GM19455 (cell line): ENCODE results near the gene ZNF622.
"Not testable (repeated sequence)": the region's sequence is repeated elsewhere in the genome, so short reads cannot be mapped to it uniquely, and the experiment has no call there.

Experiments
- ATAC-seq: cut with Tn5 transposase; IDR thresholded peaks from one replicate; pipeline ENCODE4 v1.9.1; 2021; ENCODE audit not compliant: unreplicated experiment

ZNF622 gene

GRCh38 chr5:16480821-16481538 is 15.4 kb upstream of the ZNF622 start:
- no peak for ATAC-seq

- ATAC-seq: no peak
Measured at GRCh38 chr5:16480144-16480543, 14.5 kb upstream of the ZNF622 start.

GRCh38 chr5:16477541-16477940 is 11.9 kb upstream of the ZNF622 start:
- no peak for ATAC-seq

- ATAC-seq: not testable (repeated sequence)
Measured at GRCh38 chr5:16476417-16476816, 10.8 kb upstream of the ZNF622 start.

GRCh38 chr5:16471387-16471786 is 5.8 kb upstream of the ZNF622 start:
- ATAC-seq: no peak

GRCh38 chr5:16467363-16468219 is 2.0 kb upstream of the ZNF622 start:
- peak; percentile 63 for ATAC-seq

- ATAC-seq: no peak
Measured at GRCh38 chr5:16464664-16465543, 696 bp downstream of the ZNF622 start.

GRCh38 chr5:16464231-16464630 is 1.4 kb downstream of the ZNF622 start:
- no peak for ATAC-seq

GRCh38 chr5:16461782-16462181 is 3.8 kb downstream of the ZNF622 start:
- ATAC-seq: no peak

GRCh38 chr5:16461026-16461425 is 4.6 kb downstream of the ZNF622 start:
- no peak for ATAC-seq

- no peak for ATAC-seq
Measured at GRCh38 chr5:16459451-16459850, 6.1 kb downstream of the ZNF622 start.

GRCh38 chr5:16457853-16458252 is 7.7 kb downstream of the ZNF622 start:
- no peak for ATAC-seq

- ATAC-seq: no peak
Measured at GRCh38 chr5:16457451-16457850, 8.1 kb downstream of the ZNF622 start.

- ATAC-seq: peak; percentile 71
Measured at GRCh38 chr5:16456103-16456832, 9.3 kb downstream of the ZNF622 start.

GRCh38 chr5:16455668-16456067 is 9.9 kb downstream of the ZNF622 start:
- ATAC-seq: no peak

GRCh38 chr5:16454686-16455085 is 10.9 kb downstream of the ZNF622 start:
- ATAC-seq: no peak

- no peak for ATAC-seq
Measured at GRCh38 chr5:16453609-16454008, 12.0 kb downstream of the ZNF622 start.

GRCh38 chr5:16450163-16450562 is 15.4 kb downstream of the ZNF622 start:
- peak; percentile 67 for ATAC-seq

GRCh38 chr5:16446993-16447392 is 18.6 kb downstream of the ZNF622 start:
- no peak for ATAC-seq

- ATAC-seq: no peak
Measured at GRCh38 chr5:16437977-16438376, 27.6 kb downstream of the ZNF622 start.
